GM12864 (cell line): ENCODE results near the gene UVRAG.
"Not testable (repeated sequence)": the region's sequence is repeated elsewhere in the genome, so short reads cannot be mapped to it uniquely, and the experiment has no call there.

Experiments
- DNase-seq: peaks from one replicate; pipeline ENCODE4 v3.0.0-alpha.2; 2011; ENCODE audit warnings: low read depth
- H3K4me3 ChIP-seq: 2 replicates; pipeline ENCODE4 v1.5.1; 2011; ENCODE audit warnings: mild to moderate bottlenecking, low read depth, low read length, control low read depth
- CTCF ChIP-seq: IDR thresholded peaks from 2 replicates; pipeline ENCODE4 v1.5.1; 2011; ENCODE audit warnings: low read depth, mild to moderate bottlenecking, moderate library complexity, low read length, control low read depth, inconsistent platforms; ENCODE audit errors: missing control alignments

Gene UVRAG

GRCh38 chr11:75851203-75851602 is 36.2 kb downstream of the UVRAG start:
- H3K4me3 ChIP-seq = no peak overlapping the region
- no peak for DNase-seq
- TF ChIP-seq CTCF = no peak

- TF ChIP-seq CTCF = no peak
These were observed 37.5 kb downstream of the UVRAG start for GRCh38 chr11:75852406-75853017.

GRCh38 chr11:75853563-75853962 is 38.6 kb downstream of the UVRAG start:
- not testable (repeated sequence) for DNase-seq, H3K4me3 ChIP-seq

More at GRCh38 chr11:75852406-75853017, 37.5 kb downstream of the UVRAG start:
- no peak overlapping the region for H3K4me3 ChIP-seq
- DNase-seq = no peak

- H3K4me3 ChIP-seq = no peak overlapping the region
- no peak for TF ChIP-seq CTCF
- no peak for DNase-seq
These were observed 39.0 kb downstream of the UVRAG start for GRCh38 chr11:75853971-75854370.

- no peak for DNase-seq
- no peak overlapping the region for H3K4me3 ChIP-seq
- no peak for TF ChIP-seq CTCF
These were observed 40.2 kb downstream of the UVRAG start for GRCh38 chr11:75855206-75855605.

GRCh38 chr11:75856912-75857311 is 41.9 kb downstream of the UVRAG start:
- DNase-seq = no peak
- no peak for TF ChIP-seq CTCF
- H3K4me3 ChIP-seq = no peak overlapping the region

GRCh38 chr11:75858042-75858441 is 43.0 kb downstream of the UVRAG start:
- H3K4me3 ChIP-seq = no peak overlapping the region
- no peak for TF ChIP-seq CTCF
- no peak for DNase-seq
